NCI-H1930 (cell line): ENCODE data around the gene ADAMTS16.
A peak's percentile ranks its signal among the peaks of the same experiment; 100 is the strongest.

Experiments used
- DNase-seq, 2 experiments: peaks; one replicate each; lab custom pipeline; 2025; lab: John Stamatoyannopoulos, UW

The ADAMTS16 gene

DNA sequence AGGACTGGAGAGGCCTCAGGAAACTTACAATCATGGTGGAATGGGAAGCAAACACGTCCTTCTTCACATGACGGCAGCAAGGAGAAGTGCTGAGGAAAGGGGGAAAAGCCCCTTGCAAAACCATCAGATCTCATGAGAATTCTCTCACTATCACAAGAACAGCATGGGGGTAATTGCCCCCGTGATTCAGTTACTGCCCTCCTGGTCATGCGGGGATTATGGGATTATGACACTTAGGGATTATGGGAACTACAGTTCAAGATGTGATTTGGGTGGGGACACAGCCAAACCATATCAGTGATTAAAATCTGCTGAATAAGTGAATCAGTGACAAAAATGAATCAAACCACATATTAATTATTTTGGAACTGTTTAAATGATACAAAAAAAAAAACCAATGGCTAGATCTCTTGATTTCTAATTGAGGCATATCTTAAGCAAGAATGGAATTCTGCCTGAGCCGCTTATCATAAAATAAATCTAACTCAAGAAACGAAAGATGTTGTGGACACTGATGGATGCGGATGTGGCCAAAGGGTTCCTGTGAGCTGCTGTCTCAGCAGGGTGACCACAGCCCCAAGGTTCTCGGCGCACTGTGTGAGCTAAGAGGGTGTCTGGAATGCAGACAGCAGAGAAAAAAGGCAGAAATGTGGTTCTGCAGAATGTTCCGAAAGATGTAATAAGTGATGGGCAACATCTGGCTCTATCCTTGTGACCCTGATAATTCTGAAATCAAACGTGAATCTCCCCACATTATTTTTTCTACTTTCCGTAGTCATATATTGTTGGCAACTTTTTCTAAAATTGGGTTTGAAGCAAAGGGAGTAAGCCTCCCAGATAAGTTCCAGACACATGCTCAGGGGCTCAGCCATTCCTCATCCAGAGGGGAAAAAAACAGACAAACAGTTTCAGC lies 175.2 kb downstream of the ADAMTS16 start:
- DNase-seq = no peak

DNA sequence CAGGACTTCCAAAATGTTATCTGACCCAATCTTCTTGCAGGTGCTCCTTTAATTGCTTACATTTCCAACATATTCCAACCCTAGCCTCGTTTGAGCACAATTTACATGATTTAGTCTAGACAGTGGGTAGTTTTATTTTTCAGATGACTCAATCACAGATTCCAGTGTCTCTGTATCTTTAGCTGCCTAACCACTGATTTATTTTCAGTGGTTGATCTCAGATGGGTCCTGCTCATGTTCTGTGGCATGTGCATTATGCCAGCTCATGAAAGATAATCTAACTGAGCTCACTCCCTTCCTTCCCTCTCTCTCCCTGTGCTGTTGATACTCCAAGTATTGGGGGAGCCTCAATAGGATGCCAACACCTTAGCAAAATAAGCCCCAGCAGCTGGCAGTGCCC lies 176.2 kb downstream of the ADAMTS16 start:
- DNase-seq = no peak

DNA sequence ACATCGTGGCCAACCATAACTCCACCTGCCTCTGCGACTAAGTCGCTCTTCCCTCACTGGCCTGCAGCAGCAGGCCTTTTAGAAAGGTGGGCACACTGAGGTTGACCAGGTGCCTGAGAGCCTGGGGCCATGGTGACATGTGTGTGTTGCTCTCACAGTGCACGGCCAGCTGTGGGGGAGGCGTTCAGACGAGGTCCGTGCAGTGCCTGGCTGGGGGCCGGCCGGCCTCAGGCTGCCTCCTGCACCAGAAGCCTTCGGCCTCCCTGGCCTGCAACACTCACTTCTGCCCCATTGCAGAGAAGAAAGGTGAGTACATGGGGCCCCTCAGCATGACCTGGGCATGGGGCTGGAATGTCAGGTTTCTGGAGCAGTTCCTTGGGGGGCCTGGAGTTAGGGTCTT lies 177.8 kb downstream of the ADAMTS16 start:
- no peak for DNase-seq

DNA sequence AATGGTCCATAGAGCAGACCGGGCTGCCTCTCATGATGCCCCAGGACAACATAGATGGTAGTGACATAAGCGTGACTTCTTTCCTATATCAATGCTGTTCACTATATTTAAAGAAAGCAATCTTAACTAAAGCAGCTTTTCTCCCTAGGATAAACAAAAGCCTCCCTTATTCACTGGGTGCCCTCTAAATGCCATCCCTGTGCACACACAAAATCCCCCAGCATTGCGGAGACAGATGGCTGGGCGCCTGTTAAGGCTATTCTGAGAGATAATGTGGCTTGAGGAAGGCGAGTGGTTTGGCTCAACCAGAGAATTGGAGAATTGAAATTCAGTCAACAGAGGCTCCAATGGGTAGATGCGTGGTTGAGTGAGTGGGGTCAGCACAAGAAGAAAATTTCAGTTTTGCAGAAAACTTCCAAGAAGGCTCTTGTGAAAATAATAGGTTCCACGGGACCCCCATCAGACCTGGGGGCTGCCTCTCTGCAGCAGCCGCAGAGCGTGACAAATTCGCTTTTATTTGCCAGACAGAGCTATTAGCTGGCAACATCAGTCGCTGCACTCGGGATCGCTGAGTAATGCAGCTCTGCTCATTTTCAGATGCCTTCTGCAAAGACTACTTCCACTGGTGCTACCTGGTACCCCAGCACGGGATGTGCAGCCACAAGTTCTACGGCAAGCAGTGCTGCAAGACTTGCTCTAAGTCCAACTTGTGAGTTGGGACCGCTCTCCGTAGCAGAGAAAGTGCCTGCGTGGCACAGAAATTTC lies 178.5 kb downstream of the ADAMTS16 start:
- DNase-seq = no peak

- no peak for DNase-seq
These were observed 180.1 kb downstream of the ADAMTS16 start for GRCh38 chr5:5320062-5320805.

DNA sequence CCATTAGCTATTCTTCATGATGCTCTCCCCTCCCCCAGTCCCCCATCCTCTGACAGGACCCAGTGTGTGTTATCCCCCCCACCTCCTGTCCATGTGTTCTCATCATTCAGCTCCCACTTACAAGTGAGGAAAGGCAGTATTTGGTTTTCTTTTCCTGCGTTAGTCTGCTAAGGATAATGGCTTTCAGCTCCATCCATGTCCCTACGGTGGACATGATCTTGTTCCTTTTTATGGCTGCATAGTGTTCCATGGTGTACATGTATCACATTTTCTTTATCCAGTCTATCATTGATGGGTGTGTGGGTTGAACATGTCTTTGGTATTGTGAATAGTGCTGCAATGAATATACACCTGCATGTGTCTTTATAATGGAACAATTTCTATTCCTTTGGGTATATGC lies 181.0 kb downstream of the ADAMTS16 start:
- no peak for DNase-seq

DNA sequence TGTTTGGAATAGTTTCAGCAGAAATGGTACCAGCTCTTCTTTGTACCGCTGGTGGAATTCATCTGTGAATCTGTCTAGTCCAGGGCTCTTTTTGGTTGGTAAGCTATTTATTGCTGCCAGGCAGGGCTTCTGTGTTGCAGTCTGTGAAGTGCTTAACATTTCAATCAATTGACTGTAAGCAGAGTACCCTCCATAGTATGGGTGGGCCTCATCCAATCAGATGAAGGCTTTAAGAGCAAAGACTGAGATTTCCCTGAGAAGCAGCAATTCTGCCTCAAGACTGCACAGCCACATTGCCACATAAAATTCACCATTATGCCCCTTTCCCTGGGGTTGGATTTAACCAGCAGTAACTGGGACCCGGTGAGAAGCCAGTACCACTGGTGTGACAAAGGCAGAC lies 183.4 kb downstream of the ADAMTS16 start:
- no peak for DNase-seq

GRCh38 chr5:5326115-5326758 lies 186.1 kb downstream of the ADAMTS16 start:
- no peak for DNase-seq

- DNase-seq = no peak
These were observed 187.0 kb downstream of the ADAMTS16 start for GRCh38 chr5:5327126-5327525.

GRCh38 chr5:5330728-5331452 lies 190.8 kb downstream of the ADAMTS16 start:
- no peak for DNase-seq

DNA sequence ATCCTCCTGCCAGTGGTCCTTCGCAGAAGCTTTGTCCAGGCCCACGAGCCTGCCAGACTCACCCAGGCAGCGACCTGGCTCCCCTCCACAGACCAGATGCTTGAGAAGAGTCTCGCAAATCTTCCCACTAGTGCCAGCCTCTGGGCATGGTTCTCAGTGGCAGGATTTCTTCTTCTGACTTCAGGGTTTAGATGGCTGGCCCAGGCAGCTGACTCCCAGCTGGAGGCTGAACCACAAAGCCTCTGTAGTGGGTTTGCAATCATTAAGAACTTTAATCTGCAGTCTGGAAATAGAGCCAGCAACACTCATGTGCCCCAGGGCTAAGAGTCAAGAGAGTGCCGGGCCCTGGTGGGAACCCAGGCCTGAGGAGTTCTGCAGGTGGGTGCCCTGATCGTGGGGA lies 191.7 kb downstream of the ADAMTS16 start:
- DNase-seq = no peak

DNA sequence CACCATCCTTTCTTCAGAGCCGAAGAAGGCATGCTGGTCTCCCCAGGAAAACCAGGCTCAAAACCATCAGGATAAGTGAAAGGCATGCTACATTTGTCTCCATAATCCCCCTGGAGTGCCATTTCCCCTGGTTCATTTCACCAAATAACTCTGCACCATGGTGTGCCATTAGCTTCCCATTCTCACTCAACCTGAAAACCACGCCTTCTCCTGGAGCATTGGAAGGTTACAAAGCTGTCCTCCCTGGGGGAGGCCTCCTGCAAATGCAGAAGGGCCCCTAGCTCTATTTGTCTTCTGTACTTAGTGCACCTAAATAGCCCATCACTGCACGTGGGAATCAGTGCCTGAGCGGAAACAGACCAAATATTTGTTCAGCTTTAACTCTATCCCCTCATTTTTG lies 192.2 kb downstream of the ADAMTS16 start:
- DNase-seq = no peak

DNA sequence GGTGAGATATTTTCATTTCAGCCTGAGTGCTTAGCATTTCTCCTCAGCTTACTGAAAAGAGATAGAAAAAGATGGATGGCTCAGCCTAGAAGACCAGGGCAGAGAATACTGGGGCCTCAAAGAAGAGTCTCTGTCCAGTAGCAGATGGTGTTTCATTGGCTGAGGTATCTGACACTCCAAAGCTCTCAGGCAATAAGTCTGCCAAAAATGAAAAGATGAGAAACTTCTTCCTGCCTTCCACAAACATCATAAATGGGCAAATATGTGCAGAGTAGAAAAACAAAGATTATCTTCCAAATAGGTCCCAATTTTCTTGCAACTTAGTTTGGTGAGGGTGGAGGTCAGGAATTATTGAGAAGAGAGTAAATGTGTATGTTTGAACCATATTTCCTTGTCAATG lies 195.0 kb downstream of the ADAMTS16 start:
- DNase-seq = no peak

GRCh38 chr5:5335700-5336264 lies 195.7 kb downstream of the ADAMTS16 start:
- no peak for DNase-seq

DNA sequence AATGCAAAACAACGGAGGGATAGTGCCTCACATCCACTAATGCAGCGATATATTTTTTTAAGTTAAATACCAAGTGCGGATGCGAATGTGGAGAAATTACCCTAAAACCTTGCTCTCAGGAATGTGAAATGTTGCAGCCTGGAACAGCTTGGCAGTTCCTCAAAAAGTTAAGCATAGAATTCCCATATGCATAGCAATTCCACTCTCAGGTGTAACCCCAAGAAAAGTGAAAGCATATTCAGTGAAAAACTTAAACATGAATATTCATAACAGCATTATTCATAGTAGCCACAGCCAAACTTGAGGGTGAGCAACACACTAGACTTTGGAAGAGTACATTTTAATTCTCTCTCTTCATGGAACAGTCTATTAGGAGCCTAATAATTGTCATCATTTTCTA lies 199.1 kb downstream of the ADAMTS16 start:
- DNase-seq = no peak

- peak in 1 of 2 experiments; percentile 14 for DNase-seq
These were observed 200.1 kb downstream of the ADAMTS16 start for GRCh38 chr5:5340206-5340729.

GRCh38 chr5:5341531-5342292 lies 201.6 kb downstream of the ADAMTS16 start:
- no peak for DNase-seq

DNA sequence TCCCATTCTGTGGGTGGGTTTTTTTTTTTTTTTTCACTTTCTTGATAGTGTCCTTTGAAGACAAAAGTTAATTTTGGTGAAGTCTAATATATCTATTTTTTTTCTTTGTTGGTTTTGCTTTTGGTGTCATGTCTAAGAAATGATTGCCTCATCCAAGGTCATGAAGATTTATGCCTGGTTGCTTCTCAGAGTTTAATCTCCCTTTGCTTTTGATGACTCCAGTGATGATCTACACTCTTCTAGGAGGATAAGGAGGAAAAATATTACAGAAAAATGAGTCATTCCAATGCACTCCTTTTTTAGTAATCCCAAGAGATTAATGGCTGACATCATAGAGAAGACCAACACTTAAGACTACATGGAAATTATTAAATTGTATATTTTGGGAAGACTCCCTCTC lies 202.7 kb downstream of the ADAMTS16 start:
- DNase-seq = no peak

GRCh38 chr5:5343568-5343967 lies 203.4 kb downstream of the ADAMTS16 start:
- DNase-seq = no peak

DNA sequence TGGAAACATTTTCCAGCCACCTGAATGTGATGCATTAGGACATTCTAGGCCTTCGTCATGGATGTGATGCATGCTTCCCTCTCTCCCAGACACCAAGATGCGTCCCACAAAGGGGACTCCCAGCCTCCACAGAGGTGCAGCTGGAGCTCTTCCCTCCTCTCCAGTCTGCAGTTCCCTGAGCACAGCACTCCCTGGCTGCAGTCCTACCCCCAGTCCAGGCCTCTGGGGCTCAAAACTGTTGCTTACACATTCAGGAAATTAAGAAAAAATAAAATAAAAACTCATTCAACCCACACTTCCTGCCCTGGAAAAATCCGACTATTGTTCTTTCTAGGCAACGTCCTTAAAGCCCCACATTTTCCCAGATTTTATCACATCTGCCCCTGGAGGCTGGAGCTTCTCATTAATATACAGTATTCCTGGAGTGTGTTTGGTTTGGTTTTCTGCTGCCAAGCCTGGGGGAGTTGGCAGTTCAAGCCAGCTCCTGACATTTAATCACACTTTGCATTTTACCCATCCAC lies 204.0 kb downstream of the ADAMTS16 start:
- no peak for DNase-seq
